ENCODE results near the gene SENP2.
A peak's percentile ranks its signal among the peaks of the same experiment; 100 is the strongest.
"Not testable (repeated sequence)": the region's sequence is repeated elsewhere in the genome, so short reads cannot be mapped to it uniquely, and the experiment has no call there.

Gene SENP2

DNA sequence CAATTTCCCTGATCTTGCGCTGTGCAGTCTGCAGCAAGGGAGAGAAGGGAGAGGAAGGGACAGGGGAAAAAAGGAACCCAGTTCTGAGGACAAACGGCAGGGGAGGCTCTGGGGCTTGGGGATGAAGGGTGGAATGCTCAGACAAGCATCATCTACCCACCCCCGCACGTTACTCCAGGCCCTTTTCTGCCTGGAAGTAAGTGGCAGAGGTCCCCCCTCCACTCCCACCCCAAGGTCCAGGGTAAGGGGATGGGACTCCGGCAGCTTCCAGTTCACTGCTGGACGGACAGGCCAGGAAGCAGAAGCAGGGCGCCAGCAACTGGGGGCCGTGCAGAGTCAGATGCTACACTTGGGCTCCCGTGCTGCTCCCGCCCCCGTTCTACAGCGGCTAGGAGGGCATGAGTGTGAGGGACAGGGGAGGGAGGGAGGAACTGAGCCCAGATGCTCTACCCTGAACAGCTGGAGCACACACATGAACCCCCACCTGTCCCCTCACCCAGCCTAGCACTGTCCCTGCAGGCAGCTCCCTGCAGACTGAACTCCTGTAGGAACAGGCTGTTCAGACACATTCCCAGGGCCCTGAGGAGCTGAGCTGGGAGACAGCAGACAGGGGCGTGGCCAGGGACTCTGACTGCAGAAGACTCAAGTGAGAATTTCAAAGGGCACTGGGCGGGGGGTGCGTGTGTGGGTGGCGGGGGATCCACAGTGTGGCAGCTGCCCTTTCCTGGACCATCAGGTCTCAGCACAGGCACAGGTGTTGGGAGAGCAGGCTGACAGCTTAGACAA, 59.7 kb downstream of the SENP2 start:
- no peak overlapping the region for H3K4me3 ChIP-seq
- H3K27ac ChIP-seq, result no peak overlapping the region

DNA sequence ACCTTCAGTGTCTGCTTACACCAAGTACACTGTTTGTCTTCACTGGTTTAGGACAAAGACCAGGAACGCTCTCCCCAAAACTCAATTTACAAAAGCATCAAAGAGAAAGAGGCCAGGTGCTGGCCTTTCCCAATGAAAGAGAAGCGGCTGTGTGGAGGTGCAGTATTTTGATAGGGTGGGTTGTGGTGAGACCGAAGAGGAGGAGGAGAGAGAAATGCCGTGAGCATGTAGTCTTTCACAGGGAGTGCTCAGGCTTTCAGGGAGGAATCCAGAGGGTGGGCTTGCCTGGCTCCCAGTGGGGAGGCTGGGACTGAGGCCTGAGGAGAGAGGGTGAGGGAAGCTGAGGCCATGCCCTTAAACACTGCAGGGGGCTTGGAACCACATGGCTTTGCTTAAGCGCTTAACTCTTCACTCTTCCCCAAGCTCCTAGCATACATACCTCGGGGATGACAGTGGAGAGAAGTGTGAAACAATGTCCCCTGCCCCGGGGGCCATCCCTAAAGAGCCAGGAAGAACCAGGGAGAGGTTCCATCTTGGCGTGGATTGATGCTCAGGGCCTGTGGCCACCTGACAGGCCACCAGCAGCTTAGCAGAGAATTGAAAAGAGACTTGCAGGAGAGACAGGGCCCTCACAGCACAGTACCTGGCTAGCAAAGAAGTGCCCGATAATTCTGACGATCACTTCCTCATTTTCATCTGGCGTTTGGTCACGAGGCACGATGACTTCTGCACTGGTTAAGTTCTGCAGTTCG, 60.5 kb downstream of the SENP2 start:
- no peak overlapping the region for H3K27ac ChIP-seq

DNA sequence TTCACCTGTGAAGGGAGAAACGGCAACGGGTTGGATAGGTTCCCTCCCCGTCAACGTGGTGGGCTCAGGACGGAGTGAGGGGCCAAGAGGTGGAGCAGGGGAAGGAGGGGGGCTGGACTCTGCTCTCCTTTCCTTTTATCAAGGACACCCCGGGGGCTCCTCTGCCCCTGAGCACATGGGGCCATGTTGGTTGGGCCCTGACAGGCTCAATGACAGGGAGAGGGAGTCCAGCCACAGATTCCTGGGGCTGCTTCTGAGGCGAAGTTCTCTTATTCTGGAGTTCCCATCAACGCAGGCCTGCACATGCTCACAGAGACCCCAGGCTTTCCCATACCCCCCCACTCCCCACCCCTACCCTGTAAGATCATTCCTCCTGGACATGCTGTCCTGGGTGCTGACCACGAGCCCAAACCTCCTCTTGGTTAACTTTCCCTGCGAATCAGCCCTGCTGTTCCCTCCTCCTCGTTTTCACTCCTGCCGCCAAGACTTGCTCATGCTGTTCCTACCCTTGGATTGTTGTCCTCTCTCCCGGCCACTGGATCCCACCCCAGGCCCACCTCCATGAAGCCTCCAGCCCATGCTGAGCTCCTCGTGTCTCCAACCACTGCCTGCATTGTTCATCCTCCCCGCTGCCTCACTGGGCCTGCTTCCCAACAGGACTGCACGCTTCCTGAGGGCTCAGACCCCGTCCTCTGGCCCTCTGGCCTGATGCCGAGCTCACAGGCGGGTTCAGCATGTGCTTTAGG, 61.2 kb downstream of the SENP2 start:
- Histone ChIP-seq H3K27ac (no peak overlapping the region), H3K4me3 (no peak overlapping the region)

More for the DNA sequence above, 60.5 kb downstream of the SENP2 start:
- no peak overlapping the region for H3K4me3 ChIP-seq

DNA sequence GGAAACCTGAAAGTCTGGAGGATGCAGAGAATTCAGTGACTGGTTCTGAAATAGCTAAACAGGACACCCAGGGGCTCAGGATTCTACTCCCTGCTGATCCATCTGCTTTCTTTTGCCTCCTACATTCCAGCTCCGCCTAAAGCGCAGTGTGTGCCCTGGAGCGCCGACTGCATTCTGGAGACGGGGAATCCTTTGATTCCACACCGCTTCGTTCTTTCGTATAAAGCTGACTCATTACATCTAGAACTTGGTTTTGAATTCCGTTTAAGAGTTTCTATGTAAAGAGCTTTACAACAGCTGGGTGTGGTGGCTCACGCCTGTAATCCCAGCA, 61.8 kb downstream of the SENP2 start:
- Histone ChIP-seq H3K4me3 (no peak overlapping the region), H3K27ac (no peak overlapping the region)

DNA sequence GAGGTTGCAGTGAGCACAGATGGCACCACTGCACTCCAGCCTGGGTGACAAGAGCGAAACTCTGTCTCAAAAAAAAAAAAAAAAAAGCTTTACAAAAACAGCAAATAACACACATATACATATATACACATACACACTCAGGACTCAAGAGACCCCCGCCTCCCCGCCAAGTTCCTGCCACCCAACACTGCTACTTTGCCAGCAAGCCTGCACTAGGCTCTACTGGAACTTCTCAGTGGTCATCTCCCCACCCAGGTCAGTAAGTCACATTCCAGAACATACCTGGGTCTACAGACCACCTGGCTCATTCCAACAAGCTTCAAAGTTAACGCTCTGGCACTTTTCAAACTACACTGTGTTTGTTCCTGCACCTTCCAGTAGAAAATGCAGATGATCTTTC, 62.3 kb downstream of the SENP2 start:
- H3K27ac ChIP-seq, result no peak overlapping the region
- no peak overlapping the region for H3K4me3 ChIP-seq

DNA sequence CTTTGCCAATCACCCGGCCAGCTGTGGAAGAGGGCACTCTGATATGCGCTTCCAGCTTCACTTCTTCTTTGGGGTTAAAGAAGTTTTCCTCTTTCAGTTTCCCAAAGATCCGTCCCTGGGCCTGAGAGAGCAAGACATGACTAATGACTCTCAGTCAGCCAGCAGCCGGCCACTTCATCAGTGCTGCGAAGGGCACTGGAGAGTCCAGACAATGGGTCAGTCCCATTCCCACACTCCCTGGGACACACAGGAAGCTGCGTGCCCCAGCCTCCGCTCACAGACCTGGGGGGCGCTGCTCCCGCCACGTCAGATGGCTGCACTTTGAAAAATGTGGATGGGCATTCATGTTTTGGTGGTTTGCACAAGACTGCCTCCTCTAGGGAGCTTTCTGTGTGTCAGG, 63.3 kb downstream of the SENP2 start:
- Histone ChIP-seq H3K4me3 (no peak overlapping the region), H3K27ac (no peak overlapping the region)

DNA sequence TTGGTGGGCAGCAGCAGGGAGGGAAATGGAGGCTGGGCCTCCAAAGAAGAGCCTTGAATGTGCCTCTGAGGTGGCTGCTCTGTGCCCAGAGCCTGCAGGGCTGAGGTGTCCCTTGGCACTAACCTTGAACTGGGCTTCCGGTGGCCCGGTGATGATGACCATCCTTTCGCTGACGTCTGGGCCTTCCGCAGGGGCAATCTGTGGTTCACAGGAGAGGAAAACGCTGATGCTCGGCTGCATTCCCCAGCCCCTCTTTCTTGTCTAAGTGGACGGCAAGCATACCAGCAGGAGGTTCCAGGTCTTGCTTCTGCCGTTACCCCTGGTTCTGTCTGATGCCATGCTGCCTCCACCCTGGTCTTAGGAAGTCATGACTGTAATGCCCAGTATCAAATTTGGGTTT, 65.9 kb downstream of the SENP2 start:
- H3K27ac ChIP-seq, result no peak overlapping the region
- H3K4me3 ChIP-seq, result no peak overlapping the region

DNA sequence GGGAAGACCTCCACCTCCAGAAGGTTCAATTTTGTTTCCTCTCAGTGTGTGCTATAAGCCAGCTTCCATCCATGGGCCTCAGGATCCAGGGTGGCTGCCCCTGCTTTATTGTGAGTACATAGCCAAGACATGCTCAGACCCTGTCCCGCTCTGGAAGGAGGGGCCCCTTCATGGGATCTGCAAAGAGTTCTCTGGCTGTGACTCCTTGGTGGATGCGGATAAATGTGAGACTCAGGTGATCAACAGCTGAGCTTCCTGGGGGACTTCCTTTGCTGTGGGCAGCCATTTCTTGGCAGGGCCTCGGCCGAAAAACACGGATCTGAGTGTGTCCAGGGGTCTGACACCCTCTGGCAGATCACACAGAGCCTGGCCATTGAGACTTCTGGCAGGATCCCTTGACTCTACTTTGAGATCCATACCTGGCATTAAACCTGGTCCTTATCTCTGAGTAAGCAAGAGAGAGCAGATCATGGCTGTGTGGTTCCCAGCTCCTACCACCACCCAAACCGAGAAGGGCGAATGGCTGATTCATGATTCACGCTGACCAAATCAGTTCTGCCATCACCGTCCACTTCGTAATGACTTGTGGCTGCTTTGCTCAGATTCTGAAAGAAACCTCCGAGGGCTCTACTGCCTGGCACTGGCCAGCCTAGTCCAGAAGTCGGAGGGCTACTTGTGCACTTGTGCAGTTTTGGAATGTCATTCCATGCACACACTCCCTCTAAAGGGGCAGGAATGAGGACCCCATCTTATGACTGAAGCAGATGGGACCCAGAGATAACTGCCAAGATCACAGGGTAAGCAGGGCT, 68.1 kb downstream of the SENP2 start:
- no peak overlapping the region for H3K4me3 ChIP-seq
- no peak overlapping the region for H3K27ac ChIP-seq

DNA sequence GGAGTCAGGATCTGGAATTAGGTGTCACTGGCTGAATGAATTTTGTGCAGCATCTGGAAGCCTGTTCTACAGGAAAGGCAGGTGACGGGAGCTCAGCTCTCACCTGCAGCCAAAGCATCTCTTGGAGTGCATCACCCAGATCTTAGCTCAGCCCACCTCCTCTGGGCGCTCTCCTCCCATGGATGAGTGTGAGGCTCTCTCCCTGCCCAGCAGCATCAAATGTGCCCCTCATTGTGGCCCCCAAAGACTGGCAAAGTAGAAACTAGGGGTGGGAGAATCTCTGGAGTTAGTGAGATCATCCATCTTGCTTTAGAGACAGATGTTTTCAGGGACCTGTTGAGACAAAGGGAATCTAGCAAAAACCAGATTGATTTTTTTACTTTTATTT, 68.7 kb downstream of the SENP2 start:
- Histone ChIP-seq H3K4me3 (no peak overlapping the region), H3K27ac (peak overlapping the region in 1 of 21 experiments; percentile 15)

DNA sequence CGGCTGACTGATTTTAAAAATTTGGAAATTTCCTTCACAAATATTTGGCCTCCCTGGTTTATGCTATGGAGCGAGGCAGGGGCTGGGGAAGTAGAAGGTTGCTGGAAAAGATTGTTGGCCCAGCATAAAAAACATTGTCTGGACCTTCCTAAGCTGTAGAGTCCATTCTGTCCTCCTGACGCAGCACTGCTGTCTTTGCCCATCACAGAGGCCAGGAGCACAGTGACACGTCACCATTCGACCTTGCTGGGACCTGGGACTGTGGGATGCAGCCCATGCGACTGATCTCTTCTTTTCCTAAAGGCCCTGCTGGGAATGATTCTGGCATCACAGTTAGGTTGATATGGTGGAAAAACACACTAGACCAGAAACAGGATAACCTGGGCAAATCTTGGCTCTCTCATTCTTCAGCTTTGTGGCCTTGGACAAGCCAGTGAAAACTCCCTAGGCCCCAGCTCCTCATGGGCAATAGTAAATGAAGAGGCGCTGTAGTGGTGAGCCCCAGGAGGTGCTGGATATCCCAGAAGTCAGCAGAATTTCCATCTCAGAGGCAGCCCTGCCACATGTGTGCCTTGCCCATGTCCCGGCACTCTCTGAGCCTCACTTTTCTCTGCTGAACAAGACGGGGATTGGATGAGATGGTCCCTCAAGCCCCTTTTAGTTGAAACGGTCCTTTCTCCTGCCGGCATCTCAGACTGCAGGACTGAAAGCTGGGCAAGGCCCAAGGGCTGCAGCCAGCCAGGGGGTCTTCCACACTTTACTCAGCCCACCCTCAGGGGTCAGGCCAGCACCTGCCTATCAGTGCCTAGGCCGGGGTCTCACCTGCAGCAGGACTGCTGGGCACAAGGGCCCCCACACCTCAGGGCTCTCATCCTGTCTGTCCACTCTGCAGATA, 69.6 kb downstream of the SENP2 start:
- no peak overlapping the region for H3K4me3 ChIP-seq
- H3K27ac ChIP-seq, result peak overlapping the region in 8 of 21 experiments; percentile 11 to 76 (median 51)

DNA sequence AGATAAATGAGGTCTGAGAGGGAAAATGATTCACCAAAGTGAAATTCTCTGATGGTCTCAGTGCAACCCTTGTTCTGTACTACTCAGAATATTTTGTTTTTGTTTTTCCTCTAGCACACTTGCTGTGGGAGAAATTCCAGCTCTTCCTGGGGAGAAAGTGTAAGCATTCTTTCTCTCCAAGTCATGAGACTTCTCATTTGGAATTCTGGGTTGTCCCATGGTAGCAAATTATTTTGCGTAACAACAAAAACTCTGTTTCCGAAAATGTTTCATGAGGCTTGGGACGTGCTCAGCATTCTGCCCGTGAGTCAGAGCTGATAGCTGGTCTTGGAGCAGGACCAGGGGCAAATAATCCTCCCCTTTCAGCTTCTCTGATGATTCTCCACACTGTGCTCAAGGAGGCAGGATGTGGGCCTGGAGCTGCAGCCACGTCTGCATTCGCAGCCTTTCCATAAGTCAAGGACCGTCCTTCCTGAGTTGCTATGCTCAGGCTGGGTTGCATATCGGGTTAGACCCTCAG, 70.3 kb downstream of the SENP2 start:
- Histone ChIP-seq H3K4me3 (no peak overlapping the region), H3K27ac (peak overlapping the region in 10 of 21 experiments; percentile 11 to 76 (median 46))

DNA sequence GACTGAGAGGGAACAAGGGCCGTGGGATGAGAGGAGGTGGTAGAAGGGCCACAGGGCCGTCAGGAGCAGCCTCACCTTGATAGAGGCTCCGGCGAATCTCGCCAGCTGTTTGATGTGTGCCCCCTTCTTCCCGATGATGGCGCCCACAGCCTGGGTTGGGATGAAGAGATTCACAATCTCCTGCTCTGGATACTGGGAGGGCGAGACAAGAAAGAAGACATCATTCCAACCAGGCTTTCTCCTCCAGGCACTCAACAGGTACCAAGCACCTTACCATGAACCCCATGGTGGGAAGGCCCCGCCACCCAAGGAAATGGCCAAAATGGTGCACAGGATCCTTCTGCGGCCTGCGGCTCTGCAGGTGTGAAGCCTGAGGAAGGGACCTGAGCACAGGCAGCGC, 71.1 kb downstream of the SENP2 start:
- Histone ChIP-seq H3K27ac (peak overlapping the region in 9 of 21 experiments; percentile 14 to 66 (median 54)), H3K4me3 (no peak overlapping the region)

DNA sequence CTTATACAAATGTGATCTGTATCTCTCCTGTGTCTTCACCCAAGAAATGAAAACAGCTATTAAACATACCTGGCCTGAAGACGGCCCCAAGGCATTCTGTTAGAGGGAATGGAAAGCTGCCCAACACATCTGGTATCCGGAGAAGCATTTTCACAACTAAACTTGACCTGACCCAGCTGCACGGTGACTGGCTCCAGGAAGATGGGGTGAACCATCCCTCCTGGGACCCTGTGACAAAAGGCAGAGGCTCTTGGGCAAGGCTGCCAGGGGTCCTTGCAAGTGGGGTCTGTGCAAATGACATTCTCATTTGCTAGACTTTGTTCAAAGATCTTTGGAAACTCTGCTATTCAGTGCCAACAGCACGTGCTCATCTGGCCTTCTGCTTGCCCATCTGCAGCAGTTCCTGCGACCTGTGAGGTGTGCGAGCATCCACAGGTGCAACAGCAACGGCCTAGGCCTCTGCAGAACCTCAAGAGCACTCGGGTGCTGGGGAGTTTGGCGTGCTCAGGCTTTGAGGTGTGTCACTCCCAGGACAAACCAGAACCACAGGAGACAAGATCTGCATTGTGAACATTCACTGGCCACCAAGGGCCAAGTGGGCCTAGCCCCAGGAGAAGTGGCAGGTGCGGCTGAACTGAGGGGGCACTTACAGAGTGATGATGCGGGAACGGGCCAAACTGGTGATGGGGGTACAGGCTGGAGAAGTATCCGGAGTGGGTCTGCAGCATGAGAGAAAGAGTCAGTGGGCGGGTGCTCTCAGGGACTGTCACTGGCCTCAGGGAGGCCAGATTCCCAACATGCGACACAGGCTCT, 71.8 kb downstream of the SENP2 start:
- H3K27ac ChIP-seq, result peak overlapping the region in 8 of 21 experiments; percentile 14 to 66 (median 58)
- H3K4me3 ChIP-seq, result no peak overlapping the region

DNA sequence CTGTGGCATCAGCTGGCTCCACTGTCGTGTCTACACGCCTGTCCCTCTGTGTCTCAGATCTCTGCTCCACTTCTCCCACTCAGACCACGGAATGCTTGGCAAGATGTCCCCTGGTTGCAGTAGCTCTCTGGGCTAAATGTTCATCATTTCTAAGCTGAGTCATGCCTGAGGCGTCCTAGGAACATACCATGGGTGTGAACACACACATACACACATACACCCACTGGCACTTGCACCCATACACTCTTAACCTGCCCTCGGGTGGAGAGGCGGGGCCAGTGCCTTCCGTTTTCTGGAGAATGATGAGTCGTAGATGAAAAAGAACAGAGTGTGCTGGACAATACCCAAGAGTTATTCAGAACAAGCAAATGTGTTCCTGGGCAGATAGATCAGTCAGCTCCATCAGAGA, 72.4 kb downstream of the SENP2 start:
- Histone ChIP-seq H3K4me3 (no peak overlapping the region), H3K27ac (peak overlapping the region in 7 of 21 experiments; percentile 11 to 65 (median 57))

DNA sequence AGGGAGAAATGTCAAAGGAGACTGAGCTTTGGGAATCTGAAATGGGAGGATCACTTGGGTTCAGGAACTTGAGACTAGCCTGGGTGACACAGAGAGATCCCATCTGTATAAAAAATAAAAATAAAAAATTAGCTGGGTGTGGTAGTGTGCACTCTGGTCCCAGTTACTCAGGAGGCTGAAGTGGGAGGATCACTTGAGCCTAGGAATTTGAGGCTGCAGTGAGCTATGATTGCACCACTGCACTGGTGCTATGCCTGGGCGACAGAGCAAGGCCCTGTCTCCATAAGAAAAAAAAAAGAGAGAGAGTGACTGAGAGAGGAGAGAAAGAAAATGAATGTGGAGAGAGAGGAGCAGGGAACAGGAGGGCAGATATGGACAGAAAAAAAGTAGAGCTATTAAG, 72.8 kb downstream of the SENP2 start:
- H3K27ac ChIP-seq, result peak overlapping the region in 5 of 21 experiments; percentile 11 to 63 (median 47)
- H3K4me3 ChIP-seq, result no peak overlapping the region

DNA sequence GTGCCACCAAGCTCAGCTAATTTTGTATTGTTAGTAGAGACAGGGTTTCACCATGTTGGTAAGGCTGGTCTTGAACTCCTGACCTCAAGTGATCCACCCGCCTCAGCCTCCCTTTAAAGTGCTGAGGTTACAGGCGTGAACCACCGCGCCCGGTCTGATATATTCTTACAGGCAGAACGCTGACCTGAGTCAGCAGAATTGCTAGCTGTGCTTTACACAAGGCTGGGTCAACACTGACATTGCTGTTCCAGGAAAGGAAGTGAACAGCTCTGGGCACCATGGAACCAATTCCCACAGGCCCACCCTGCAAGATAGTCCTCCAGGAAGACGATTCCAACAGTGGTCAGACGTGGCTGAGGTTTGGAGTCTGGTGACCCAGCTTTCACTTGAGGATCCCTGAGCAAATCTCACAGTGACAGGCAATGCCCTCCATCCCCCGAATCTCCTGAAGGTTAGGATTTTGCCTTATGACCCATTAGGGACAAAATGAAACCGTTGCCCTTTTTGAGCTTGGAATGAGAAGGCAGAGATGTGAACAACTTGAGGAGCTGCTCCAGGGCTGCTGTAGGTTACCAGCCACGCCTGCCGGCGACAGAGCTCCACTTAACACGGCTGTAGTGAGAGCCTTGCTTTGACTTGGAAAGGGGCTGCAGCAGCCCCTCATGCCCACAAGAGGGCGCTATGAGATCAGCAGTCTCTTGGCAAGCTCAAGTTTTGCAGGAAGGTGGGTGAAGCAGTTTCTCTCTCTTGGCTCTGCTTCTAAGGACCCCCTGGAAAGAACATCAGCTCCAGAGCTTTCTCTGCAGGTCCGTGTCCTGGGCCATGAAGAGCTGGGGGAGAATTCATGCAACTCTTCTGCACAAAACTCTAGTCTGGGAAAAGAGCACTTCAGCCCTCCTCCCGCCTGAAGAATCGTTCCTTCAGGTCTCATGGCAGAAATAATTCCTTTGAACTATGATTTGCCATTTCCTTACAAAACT, 74.1 kb downstream of the SENP2 start:
- H3K4me3 ChIP-seq, result no peak overlapping the region

DNA sequence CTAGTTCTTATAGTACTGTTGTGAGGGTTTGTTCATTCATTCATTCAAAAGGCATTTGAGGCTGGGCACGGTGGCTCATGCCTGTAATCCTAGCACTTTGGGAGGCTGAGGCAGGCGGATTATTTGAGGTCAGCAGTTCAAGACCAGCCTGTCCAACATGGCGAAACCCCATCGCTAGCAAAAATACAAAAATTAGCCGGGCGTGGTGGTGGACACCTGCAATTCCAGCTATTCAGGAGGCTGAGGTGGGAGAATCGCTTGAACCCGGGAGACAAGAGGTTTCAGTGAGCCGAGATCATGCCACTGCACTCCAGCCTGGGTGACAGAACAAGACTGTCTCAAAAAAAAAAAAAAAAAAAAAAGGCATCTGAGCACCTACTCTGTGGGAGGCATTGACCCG, 75.2 kb downstream of the SENP2 start:
- H3K27ac ChIP-seq, H3K4me3 ChIP-seq: not testable (repeated sequence)

More for the DNA sequence above, 74.1 kb downstream of the SENP2 start:
- H3K27ac ChIP-seq, result peak overlapping the region in 1 of 21 experiments; percentile 43
